PFSK-1 (cell line): ENCODE data around the gene EEPD1.
A peak's percentile ranks its signal among the peaks of the same experiment; 100 is the strongest.

Experiments
- FOXP2 ChIP-seq: optimal IDR thresholded peaks from 2 replicates; pipeline ENCODE3; 2011; ENCODE audit warnings: borderline replicate concordance, control low read depth, inconsistent platforms; ENCODE audit not compliant: insufficient read depth; ENCODE audit errors: extremely low read length, extremely low read depth
- POLR2AphosphoS5 ChIP-seq: IDR thresholded peaks from 2 replicates; pipeline ENCODE4 v1.6.1; 2012; ENCODE audit warnings: low read depth, mild to moderate bottlenecking, control low read depth, low read length, moderate library complexity
- REST ChIP-seq, 2 experiments: IDR thresholded peaks; 2 replicates each; pipeline versions ENCODE4 v1.6.1 to v1.8.0; 2011 to 2012; ENCODE audit warnings: low read depth in 2 of 2, low read length in 2 of 2, control low read depth in 1 of 2, inconsistent platforms in 1 of 2, mild to moderate bottlenecking in 1 of 2, moderate library complexity in 1 of 2; ENCODE audit not compliant: insufficient read depth in 1 of 2
- SIN3A ChIP-seq: IDR thresholded peaks from 2 replicates; pipeline ENCODE4 v1.6.1; 2012; ENCODE audit warnings: mild to moderate bottlenecking, low read length, moderate library complexity, borderline replicate concordance; ENCODE audit not compliant: insufficient read depth
- TAF1 ChIP-seq: IDR thresholded peaks from 2 replicates; pipeline ENCODE4 v1.6.1; 2012; ENCODE audit warnings: low read length, control low read depth, borderline replicate concordance; ENCODE audit not compliant: insufficient read depth

Gene EEPD1

GRCh38 chr7:36258510-36259259 is 105.6 kb downstream of the EEPD1 start:
- TF ChIP-seq SIN3A: 0 out of 2 replicates have a peak, but pooled peaks have one; percentile 43
- peak; percentile 35; the same call in 1 of the 2 replicates for TF ChIP-seq TAF1

DNA sequence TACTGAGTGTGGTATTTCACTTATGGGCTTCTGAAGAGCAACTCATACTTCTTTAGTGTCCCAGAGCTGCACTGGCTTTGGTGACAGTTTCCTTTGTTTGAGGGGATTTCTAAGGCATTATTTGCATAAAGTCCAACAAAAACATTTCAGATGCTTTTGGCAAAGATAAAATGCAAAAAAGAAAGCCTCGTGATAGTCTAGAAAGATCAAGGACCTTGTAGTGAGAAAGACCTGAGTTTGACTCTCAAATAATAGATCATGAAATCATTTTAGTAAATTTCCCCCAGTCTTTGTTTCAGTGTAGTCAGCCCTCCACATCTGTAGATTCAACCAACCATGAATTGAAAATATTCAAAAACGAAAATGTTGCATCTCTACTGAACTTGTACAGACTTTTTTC is 107.4 kb downstream of the EEPD1 start:
- TF ChIP-seq TAF1 (no peak), SIN3A (no peak), FOXP2 (no peak), POLR2AphosphoS5 (no peak), REST (IDR thresholded peaks at IDR 0.05; ENCODE audit: insufficient read depth in 1 of 2, low read depth in 2 of 2, low read length in 2 of 2) (no peak)

- TF ChIP-seq SIN3A (no peak), POLR2AphosphoS5 (no peak), REST (IDR thresholded peaks at IDR 0.05; ENCODE audit: insufficient read depth in 1 of 2, low read depth in 2 of 2, low read length in 2 of 2) (no peak), FOXP2 (no peak), TAF1 (no peak)
Observed at GRCh38 chr7:36261019-36261754, 108.1 kb downstream of the EEPD1 start.

GRCh38 chr7:36262309-36263094 is 109.4 kb downstream of the EEPD1 start:
- TF ChIP-seq REST (IDR thresholded peaks at IDR 0.05; ENCODE audit: insufficient read depth in 1 of 2, low read depth in 2 of 2, low read length in 2 of 2) (no peak), SIN3A (no peak), POLR2AphosphoS5 (no peak), TAF1 (no peak), FOXP2 (no peak)

DNA sequence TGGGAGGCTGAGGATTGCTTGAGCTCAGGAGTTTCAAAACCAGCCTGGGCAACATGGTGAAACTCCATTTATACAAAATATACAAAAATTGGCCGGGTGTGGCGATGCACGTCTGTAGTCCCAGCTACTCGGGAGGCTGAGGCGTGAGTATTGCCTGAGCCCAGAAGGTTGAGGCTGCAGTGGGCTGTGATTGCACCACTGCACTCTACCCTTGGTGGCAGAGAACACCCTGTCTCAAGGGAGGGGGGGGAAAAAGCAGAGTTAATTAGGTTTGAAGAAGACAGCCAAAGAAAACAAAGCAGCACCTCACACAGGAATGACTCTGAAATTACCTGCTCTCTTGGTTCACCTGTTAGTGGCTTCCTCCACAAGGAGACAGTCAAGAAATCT is 110.0 kb downstream of the EEPD1 start:
- no peak for TF ChIP-seq SIN3A
- no peak for TF ChIP-seq POLR2AphosphoS5
- no peak for TF ChIP-seq REST (IDR thresholded peaks at IDR 0.05; ENCODE audit: insufficient read depth in 1 of 2, low read depth in 2 of 2, low read length in 2 of 2)
- no peak for TF ChIP-seq FOXP2
- TF ChIP-seq TAF1: no peak
